Right lobe of liver (tissue), 4 donors: ENCODE measurements around the gene ENTREP1.

Source experiments
- POLR2A ChIP-seq: fragments of 450-650 bp; IDR thresholded peaks from one replicate; pipeline ENCODE4 v1.6.1; 2017; ENCODE audit warnings: antibody characterized with exemption, mild to moderate bottlenecking
- TF ChIP-seq, protein P1 (sequence below), 4 donors: fragments of 200-600 bp in 3 of 4; fragments of 450-650 bp in 1 of 4; IDR thresholded peaks; one replicate each; pipeline versions ENCODE4 v1.5.1 to v1.8.0; 2016 to 2022; ENCODE audit warnings: antibody characterized with exemption in 4 of 4, mild to moderate bottlenecking in 2 of 4
- donor health status: DM: no; HTN: no; CAD: no.
- donor health status: DM: no; HTN: no; CAD: no.
- donor health status: DM: no; HTN: yes; CAD: no.

DNA sequence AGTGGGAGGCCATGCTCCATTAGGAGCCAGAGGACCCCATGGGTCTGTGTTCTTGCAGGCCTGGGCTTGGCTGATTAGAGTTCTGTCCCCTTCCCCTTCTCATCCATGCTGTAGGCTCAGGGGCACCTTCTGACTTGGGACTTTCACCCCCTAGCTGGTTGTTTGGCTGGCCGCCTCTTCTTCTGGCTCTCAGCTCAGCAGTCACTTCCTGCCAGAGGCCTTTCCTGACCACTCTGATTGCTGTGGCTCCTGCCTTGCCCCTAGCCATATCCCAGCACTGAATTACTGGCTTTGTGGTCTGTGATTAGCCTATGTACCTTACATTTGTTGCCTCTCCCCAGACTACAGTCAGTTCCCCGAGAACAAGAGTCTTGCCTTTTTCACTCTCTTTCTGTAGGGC, 14.6 kb downstream of the ENTREP1 start:
- TF ChIP-seq, protein P1, sequence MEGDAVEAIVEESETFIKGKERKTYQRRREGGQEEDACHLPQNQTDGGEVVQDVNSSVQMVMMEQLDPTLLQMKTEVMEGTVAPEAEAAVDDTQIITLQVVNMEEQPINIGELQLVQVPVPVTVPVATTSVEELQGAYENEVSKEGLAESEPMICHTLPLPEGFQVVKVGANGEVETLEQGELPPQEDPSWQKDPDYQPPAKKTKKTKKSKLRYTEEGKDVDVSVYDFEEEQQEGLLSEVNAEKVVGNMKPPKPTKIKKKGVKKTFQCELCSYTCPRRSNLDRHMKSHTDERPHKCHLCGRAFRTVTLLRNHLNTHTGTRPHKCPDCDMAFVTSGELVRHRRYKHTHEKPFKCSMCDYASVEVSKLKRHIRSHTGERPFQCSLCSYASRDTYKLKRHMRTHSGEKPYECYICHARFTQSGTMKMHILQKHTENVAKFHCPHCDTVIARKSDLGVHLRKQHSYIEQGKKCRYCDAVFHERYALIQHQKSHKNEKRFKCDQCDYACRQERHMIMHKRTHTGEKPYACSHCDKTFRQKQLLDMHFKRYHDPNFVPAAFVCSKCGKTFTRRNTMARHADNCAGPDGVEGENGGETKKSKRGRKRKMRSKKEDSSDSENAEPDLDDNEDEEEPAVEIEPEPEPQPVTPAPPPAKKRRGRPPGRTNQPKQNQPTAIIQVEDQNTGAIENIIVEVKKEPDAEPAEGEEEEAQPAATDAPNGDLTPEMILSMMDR (IDR thresholded peaks at IDR 0.05): no peak
- no peak for TF ChIP-seq POLR2A
